ENCODE measurements around the gene MGRN1.

Gene MGRN1

GRCh38 chr16:4683255-4684057 lies 58.8 kb downstream of the MGRN1 start:
- Histone ChIP-seq H3K4me1 (ENCODE audit: control insufficient read depth, insufficient read depth, low read length) (no peaks in the 10 kb centered on the region), H3K4me3 (ENCODE audit: low read depth, low read length) (no peak overlapping the region), H3K9me3 (ENCODE audit: control insufficient read depth, insufficient read depth, low read depth, low read length) (no peaks in the 10 kb centered on the region), H3K27ac (ENCODE audit: extremely low read depth, low read depth, low read length) (no peak overlapping the region), H3K36me3 (ENCODE audit: control insufficient read depth in 2 of 2, insufficient read depth in 1 of 2, low read length in 2 of 2) (peaks cover 0 to 90% of the 10 kb centered on the region in 2 experiments; a peak in 1 of 3 replicates)
- ChIA-PET POLR2A (no interaction called here), CTCF (interaction anchor here (0.6 kb wide), 2 partner anchors 41 to 60 kb away, joined by 3 to 4 read pairs; no protein-coding TSS in a partner anchor)
- TF ChIP-seq PATZ1 (tag by site-specific recombination; IDR thresholded peaks at IDR 0.05) = no peak
- no peak for TF ChIP-seq ZNF529 (tag by site-specific recombination; IDR thresholded peaks at IDR 0.05; ENCODE audit: insufficient replicate concordance)
- no peak for TF ChIP-seq ZNF837 (tag by site-specific recombination; IDR thresholded peaks at IDR 0.05)
- no peak for TF ChIP-seq RBAK (tag by site-specific recombination; IDR thresholded peaks at IDR 0.05)
- TF ChIP-seq ZNF449 (tag by site-specific recombination; IDR thresholded peaks at IDR 0.05) = no peak
- no peak for TF ChIP-seq YY2 (tag by site-specific recombination; IDR thresholded peaks at IDR 0.05)
- no peak for TF ChIP-seq ZBTB1 (tag by site-specific recombination; IDR thresholded peaks at IDR 0.05)
- no peak for TF ChIP-seq FEZF1 (tag by site-specific recombination; IDR thresholded peaks at IDR 0.05)
- no peak for TF ChIP-seq ZNF211 (tag by site-specific recombination; IDR thresholded peaks at IDR 0.05; ENCODE audit: low read depth)
- TF ChIP-seq ZNF658 (tag by site-specific recombination; IDR thresholded peaks at IDR 0.05) = no peak
- no peak for TF ChIP-seq ZNF112 (tag by site-specific recombination; IDR thresholded peaks at IDR 0.05)
- no peak for TF ChIP-seq ZNF521 (tag by site-specific recombination; IDR thresholded peaks at IDR 0.05)
- TF ChIP-seq ZNF311 (tag by site-specific recombination; IDR thresholded peaks at IDR 0.05; ENCODE audit: borderline replicate concordance) = no peak
- no peak for TF ChIP-seq SP2 (tag by site-specific recombination; IDR thresholded peaks at IDR 0.05)
- no peak for TF ChIP-seq ZNF324 (tag by site-specific recombination; IDR thresholded peaks at IDR 0.05)

- ChIA-PET CTCF (interaction anchor here (0.6 kb wide), 1 partner anchor 59 kb away, joined by 4 read pairs; no protein-coding TSS in a partner anchor), POLR2A (no interaction called here)
- H3K4me3 ChIP-seq (ENCODE audit: low read depth, low read length) = no peak overlapping the region
- H3K27ac ChIP-seq (ENCODE audit: extremely low read depth, low read depth, low read length) = no peak overlapping the region
- H3K36me3 ChIP-seq (ENCODE audit: control insufficient read depth in 2 of 2, insufficient read depth in 1 of 2, low read length in 2 of 2) = peaks cover 0 to 88% of the 10 kb centered on the region in 2 experiments; a peak in 1 of 3 replicates
- no peaks in the 10 kb centered on the region for H3K4me1 ChIP-seq (ENCODE audit: control insufficient read depth, insufficient read depth, low read length)
- no peaks in the 10 kb centered on the region for H3K9me3 ChIP-seq (ENCODE audit: control insufficient read depth, insufficient read depth, low read depth, low read length)
- no peak for TF ChIP-seq ZNF830 (tag by site-specific recombination; IDR thresholded peaks at IDR 0.05; ENCODE audit: low read depth)
- TF ChIP-seq ZIC2 (tag by site-specific recombination; IDR thresholded peaks at IDR 0.05) = peak; percentile 80
- TF ChIP-seq ZNF394 (tag by site-specific recombination; IDR thresholded peaks at IDR 0.05; ENCODE audit: borderline replicate concordance) = no peak
- 0 out of 2 replicates have a peak, but pooled peaks have one; percentile 29 for TF ChIP-seq ZFP69B (tag by site-specific recombination; IDR thresholded peaks at IDR 0.05)
Observed at GRCh38 chr16:4684058-4684715, 59.6 kb downstream of the MGRN1 start.
